GM12878 (cell line): ENCODE data around the gene FITM1. TPM values are rescaled to one million over a fixed set of nuclear protein-coding genes. Genes with fewer than 3 reads are reported as not detected.

Experiments
- ATAC-seq: fragments of 200-7000 bp; cut with Tn5 transposase; 3 replicates; pipeline ENCODE4 v1.9.1; 2020; ENCODE audit warnings: mild to moderate bottlenecking, moderate library complexity
- BruUV-seq: library from RNA; stranded (reverse); fragments of 400-500 nt; replicated peaks from 2 replicates; lab custom pipeline; 2021; lab: Mats Ljungman, UMichigan
- CTCF ChIA-PET: fragments of 300-600 bp; sonication (Branson Sonifier 250); formaldehyde crosslinking; extraction: SDS; loops from one replicate; lab custom pipeline; 2021; ENCODE audit warnings: inconsistent platforms; lab: Yijun Ruan, JAX
- POLR2A ChIA-PET: fragments of 350-600 bp; formaldehyde crosslinking; extraction: SDS; loops from one replicate; lab custom pipeline; 2021; ENCODE audit warnings: inconsistent platforms; lab: Charles Lee
- RAD21 ChIA-PET: fragments of 300-600 bp; sonication (Branson Sonifier 250); formaldehyde crosslinking; loops from one replicate; lab custom pipeline; 2023; ENCODE audit warnings: antibody characterized with exemption; ENCODE audit not compliant: unreplicated experiment; lab: Charles Lee
- SMC1A ChIA-PET: fragments of 300-600 bp; sonication (Branson Sonifier 250); formaldehyde crosslinking; loops from one replicate; lab custom pipeline; 2023; ENCODE audit not compliant: unreplicated experiment, uncharacterized antibody; lab: Charles Lee
- DNase-seq: peaks from one replicate; pipeline ENCODE4 v3.0.0-alpha.2; 2011; ENCODE audit warnings: low read depth, low spot score
- FAIRE-seq: peaks from 3 replicates; lab custom pipeline; 2011; peaks lifted over from hg19 to GRCh38; lab: Jason Lieb, UNC
- H2AFZ ChIP-seq: 2 replicates; pipeline ENCODE4 v1.6.0; 2011; ENCODE audit warnings: low read depth, low read length, control low read depth; ENCODE audit not compliant: control insufficient read depth
- H3K27ac ChIP-seq: 2 replicates; pipeline ENCODE4 v1.5.1; 2011; ENCODE audit warnings: control low read depth; ENCODE audit not compliant: control insufficient read depth, insufficient read depth
- H3K27me3 ChIP-seq, 2 experiments: replicated peaks in 1 of 2; 2 replicates each; pipeline versions ENCODE4 v1.6.0 to v1.6.1; 2011; ENCODE audit warnings: low read length in 1 of 2; ENCODE audit not compliant: control insufficient read depth in 2 of 2, insufficient read depth in 2 of 2
- H3K36me3 ChIP-seq, 2 experiments: 2 replicates each; pipeline ENCODE4 v1.5.1; 2011; ENCODE audit warnings: low read length in 1 of 2; ENCODE audit not compliant: control insufficient read depth in 2 of 2, insufficient read depth in 2 of 2
- H3K4me1 ChIP-seq: 2 replicates; pipeline ENCODE4 v1.6.1; 2011; ENCODE audit warnings: mild to moderate bottlenecking, low read length, moderate library complexity, mixed read lengths; ENCODE audit not compliant: control insufficient read depth, insufficient read depth
- H3K4me2 ChIP-seq: 2 replicates; pipeline ENCODE4 v1.6.0; 2011; ENCODE audit warnings: control low read depth; ENCODE audit not compliant: control insufficient read depth, insufficient read depth
- H3K4me3 ChIP-seq: fragments of 200-600 bp; sonication (generic); 2 replicates; pipeline ENCODE4 v1.5.1; 2016
- H3K79me2 ChIP-seq: 2 replicates; pipeline ENCODE4 v1.6.0; 2011; ENCODE audit warnings: low read length; ENCODE audit not compliant: control insufficient read depth, insufficient read depth
- H3K9ac ChIP-seq: 2 replicates; pipeline ENCODE4 v1.8.0; 2011; ENCODE audit warnings: low read length, control low read depth, mixed read lengths; ENCODE audit not compliant: control insufficient read depth, insufficient read depth
- H3K9me3 ChIP-seq: replicated peaks from 3 replicates; pipeline ENCODE4 v1.5.1; 2011; ENCODE audit warnings: mild to moderate bottlenecking, low read length; ENCODE audit not compliant: control insufficient read depth, insufficient read depth
- H4K20me1 ChIP-seq: 2 replicates; pipeline ENCODE4 v1.6.0; 2011; ENCODE audit not compliant: control insufficient read depth, insufficient read depth
- CHD4 ChIP-seq: fragments of 200-600 bp; sonication (generic); IDR thresholded peaks from 2 replicates; pipeline ENCODE4 v1.6.1; 2016; ENCODE audit warnings: mild to moderate bottlenecking
- E4F1 ChIP-seq: fragments of 450-650 bp; IDR thresholded peaks from 2 replicates; pipeline ENCODE4 v1.6.1; 2018; ENCODE audit warnings: borderline replicate concordance, mild to moderate bottlenecking; ENCODE audit not compliant: partially characterized antibody
- HCFC1 ChIP-seq: fragments of 150-350 bp; IDR thresholded peaks from 2 replicates; pipeline ENCODE4 v1.6.1; 2014; ENCODE audit warnings: low read length
- IKZF2 ChIP-seq, 2 experiments: fragments of 450-650 bp; IDR thresholded peaks; 2 replicates each; pipeline ENCODE4 v1.6.1; 2017; ENCODE audit warnings: mild to moderate bottlenecking in 2 of 2, moderate library complexity in 2 of 2
- KLF5 ChIP-seq: fragments of 450-650 bp; IDR thresholded peaks from 2 replicates; pipeline ENCODE4 v1.6.1; 2014; ENCODE audit warnings: mild to moderate bottlenecking; ENCODE audit not compliant: partially characterized antibody
- MAX ChIP-seq: IDR thresholded peaks from 2 replicates; pipeline ENCODE4 v1.6.1; 2012; ENCODE audit warnings: low read depth, low read length, improper control_type of control experiment
- NFYA ChIP-seq: IDR thresholded peaks from 2 replicates; pipeline ENCODE4 v1.6.1; 2011; ENCODE audit warnings: low read depth, mild to moderate bottlenecking, low read length, improper control_type of control experiment, borderline replicate concordance
- SRF ChIP-seq, 2 experiments: IDR thresholded peaks; 2 replicates each; pipeline ENCODE4 v1.6.1; 2011; ENCODE audit warnings: low read depth in 2 of 2, low read length in 2 of 2, mild to moderate bottlenecking in 1 of 2, moderate library complexity in 1 of 2
- TAF1 ChIP-seq: IDR thresholded peaks from 2 replicates; pipeline ENCODE4 v1.6.1; 2011; ENCODE audit warnings: mild to moderate bottlenecking, low read depth, low read length, borderline replicate concordance
- ZZZ3 ChIP-seq: IDR thresholded peaks from 2 replicates; pipeline ENCODE4 v1.6.1; 2011; ENCODE audit warnings: low read depth; ENCODE audit not compliant: control insufficient read depth, insufficient read length
- WGBS: methylation state at CpG from one replicate; pipeline ENCODE4 v1.1.6; 2016; ENCODE audit warnings: low lambda C conversion rate; ENCODE audit not compliant: insufficient replicate concordance, insufficient coverage; ENCODE audit errors: missing lambda C conversion rate; 5-methylcytosine and 5-hydroxymethylcytosine counted together
- in situ Hi-C: fragments of 300-500 bp; cut with MboI; formaldehyde crosslinking; loops from 9 replicates; pipeline ENCODE4 v1.14.3; 2018; ENCODE audit warnings: mixed read lengths
- intact Hi-C: fragments of 100-400 bp; cut with micrococcal nuclease; formaldehyde crosslinking; loops from one replicate; pipeline ENCODE4 v1.14.2; 2022; ENCODE audit not compliant: unreplicated experiment
- polyA plus RNA-seq, 11 experiments: library from polyadenylated mRNA; depleted of rRNA in 4 of 11; unstranded in 6 of 11; stranded (reverse) in 5 of 11; fragments of >200 nt; fragmentation: Nextera tagmentation in 4 of 11; fragmentation: Illumina TruSeq in 1 of 11; extraction: Ambion mirVana in 4 of 11; extraction: Trizol in 1 of 11; gene quantifications; 1 replicate in 1 of 11; 2 replicates in 10 of 11; pipeline versions ENCODE4 v1.2.1 to v1.2.3, GENCODE V29; 2011 to 2016; ENCODE audit warnings: inconsistent platforms in 2 of 11, missing spikeins in 2 of 11, low read depth in 1 of 11
- total RNA-seq, 4 experiments: library from RNA; depleted of rRNA in 3 of 4; stranded (reverse); fragments of >200 nt in 3 of 4; fragmentation: Illumina TruSeq in 1 of 4; extraction: Trizol in 1 of 4; gene quantifications; 2 replicates each; pipeline versions ENCODE4 v1.2.1 to v1.2.3, GENCODE V29; 2013 to 2021

The FITM1 gene
- total and polyA plus RNA-seq, 10 of the 15 experiments (the other 5 are each of a cell fraction or from before 2014, with no cell fraction given) = 0.11 to 1.9 (median 0.45) TPM; not detected in 2

GRCh38 chr14:24116128-24116814 is 14.2 kb upstream of the FITM1 start:
- Histone ChIP-seq H3K27ac (peak overlapping the region; percentile 94; the same call in 1 of the 2 replicates), H2AFZ (no peak overlapping the region), H3K9ac (peak overlapping the region; percentile 82; the same call in 1 of the 2 replicates), H3K4me1 (peaks cover 5% of the 10 kb centered on the region), H3K27me3 (no peaks in the 10 kb centered on the region), H3K9me3 (no peaks in the 10 kb centered on the region), H3K4me3 (peak overlapping the region; percentile 96), H4K20me1 (no peaks in the 10 kb centered on the region), H3K36me3 (peaks cover 11 to 23% of the 10 kb centered on the region in 2 experiments), H3K4me2 (peak overlapping the region; percentile 92), H3K79me2 (peaks cover 24% of the 10 kb centered on the region)
- no TSS peak for BruUV-seq
- intact Hi-C loops (no loop called here), in situ Hi-C loops (loop anchor here (25.0 kb wide), 1 partner anchor 804 kb away; the partner anchor contains the start of genes BCL2L2, PABPN1 and PPP1R3E)
- ChIA-PET SMC1A (interaction anchor here (0.6 to 7.7 kb wide), 7 partner anchors 9 to 45 kb away, joined by 3 to 70 read pairs (median 39); partner anchors contain the start of genes EMC9, IRF9, PCK2 and PSME1), POLR2A (interaction anchor here (0.9 to 17.1 kb wide), 9 partner anchors 8 to 65 kb away, joined by 3 to 276 read pairs (median 52); partner anchors contain the start of genes CARMIL3, EMC9, FITM1 and IRF9), CTCF (interaction anchor here (0.9 to 5.9 kb wide), 11 partner anchors 10 to 315 kb away, joined by 3 to 39 read pairs (median 7); partner anchors contain the start of genes CIDEB, IRF9, PCK2 and PSME1), RAD21 (interaction anchor here (1.0 to 5.8 kb wide), 6 partner anchors 10 to 45 kb away, joined by 3 to 69 read pairs (median 14); partner anchors contain the start of genes EMC9, IRF9, PSME1 and PSME2)
- WGBS = 85% methylated on average over 6 of the region's 6 CpGs
- FAIRE-seq (no peak), ATAC-seq (no peak), DNase-seq (no peak)
- no peak for TF ChIP-seq IKZF2 (IDR thresholded peaks at IDR 0.05)
- no peak for TF ChIP-seq KLF5
- TF ChIP-seq TAF1 = no peak
- no peak for TF ChIP-seq NFYA
- TF ChIP-seq MAX = no peak
- TF ChIP-seq HCFC1 = no peak
- no peak for TF ChIP-seq SRF (IDR thresholded peaks at IDR 0.05; ENCODE audit: low read depth in 2 of 2, low read length in 2 of 2)
- no peak for TF ChIP-seq ZZZ3
- no peak for TF ChIP-seq E4F1
- no peak for TF ChIP-seq CHD4
